CD4-positive, alpha-beta T cell treated with Interferon alpha-2 for 1 hour (primary cell): ENCODE data around the gene ANKS1A.
A peak's percentile ranks its signal among the peaks of the same experiment; 100 is the strongest.
"Not testable (repeated sequence)": the region's sequence is repeated elsewhere in the genome, so short reads cannot be mapped to it uniquely, and the experiment has no call there.

ENCODE experiments used
- DNase-seq, 2 donors: peaks; one replicate each; pipeline ENCODE4 v3.0.0-alpha.2; 2020 to 2022

Gene ANKS1A

GRCh38 chr6:34887753-34888513 lies 1.1 kb upstream of the ANKS1A start, which contains the start of gene TAF11:
Gene TAF11, minus strand, starts transcription at chr6:34888042. Its CDS starts 85 bp downstream, at chr6:34887957.
- DNase-seq: peak; percentile 88 to 92

GRCh38 chr6:34888514-34888856 lies 570 bp upstream of the ANKS1A start:
- DNase-seq: no peak

- DNase-seq: no peak
These were observed 1.5 kb downstream of the ANKS1A start for GRCh38 chr6:34890533-34890925.

GRCh38 chr6:34891296-34891695 lies 2.2 kb downstream of the ANKS1A start:
- no peak for DNase-seq

GRCh38 chr6:34894693-34895092 lies 5.6 kb downstream of the ANKS1A start:
- no peak for DNase-seq

- DNase-seq: no peak
These were observed 8.1 kb downstream of the ANKS1A start for GRCh38 chr6:34897130-34897529.

GRCh38 chr6:34897716-34898115 lies 8.7 kb downstream of the ANKS1A start:
- no peak for DNase-seq

- not testable (repeated sequence) for DNase-seq
These were observed 10.7 kb downstream of the ANKS1A start for GRCh38 chr6:34899748-34900147.

GRCh38 chr6:34900321-34901031 lies 11.4 kb downstream of the ANKS1A start:
- no peak for DNase-seq

GRCh38 chr6:34901930-34902329 lies 12.9 kb downstream of the ANKS1A start:
- no peak for DNase-seq

- peak in 1 of 2 donors; percentile 4 for DNase-seq
These were observed 16.0 kb downstream of the ANKS1A start for GRCh38 chr6:34904990-34905613.

GRCh38 chr6:34906826-34907225 lies 17.8 kb downstream of the ANKS1A start:
- DNase-seq: no peak

- DNase-seq: no peak
These were observed 19.1 kb downstream of the ANKS1A start for GRCh38 chr6:34908194-34908593.

GRCh38 chr6:34909320-34909883 lies 20.3 kb downstream of the ANKS1A start:
- DNase-seq: no peak

GRCh38 chr6:34911822-34912221 lies 22.8 kb downstream of the ANKS1A start:
- DNase-seq: no peak

- peak in 1 of 2 donors; percentile 56 for DNase-seq
These were observed 23.8 kb downstream of the ANKS1A start for GRCh38 chr6:34912715-34913464.

- DNase-seq: no peak
These were observed 25.3 kb downstream of the ANKS1A start for GRCh38 chr6:34914358-34914757.

- no peak for DNase-seq
These were observed 27.4 kb downstream of the ANKS1A start for GRCh38 chr6:34916348-34916967.

- no peak for DNase-seq
These were observed 28.7 kb downstream of the ANKS1A start for GRCh38 chr6:34917626-34918285.

- no peak for DNase-seq
These were observed 30.6 kb downstream of the ANKS1A start for GRCh38 chr6:34919651-34920050.

- DNase-seq: no peak
These were observed 31.0 kb downstream of the ANKS1A start for GRCh38 chr6:34920097-34920496.

- no peak for DNase-seq
These were observed 33.2 kb downstream of the ANKS1A start for GRCh38 chr6:34922177-34922663.
